ENCODE data around the gene SKP2. TPM values are rescaled to one million over a fixed set of nuclear protein-coding genes. Genes with fewer than 3 reads are reported as not detected.

SKP2 gene
- total RNA-seq, 1 donor from 2014 or later: 93.8 TPM

- H3K27ac Mint-ChIP-seq: no peak overlapping the region
Measured at GRCh38 chr5:36230151-36230790, 78.4 kb downstream of the SKP2 start.

GRCh38 chr5:36232533-36232932 is 80.6 kb downstream of the SKP2 start:
- peaks cover 1% of the 10 kb centered on the region for H3K36me3 Mint-ChIP-seq
- H3K27ac Mint-ChIP-seq: no peak overlapping the region
- no peak overlapping the region for H3K4me3 Mint-ChIP-seq

More at GRCh38 chr5:36230151-36230790, 78.4 kb downstream of the SKP2 start:
- Mint-ChIP-seq H3K4me1 (peaks cover 19% of the 10 kb centered on the region), H3K27me3 (ENCODE audit: low read depth) (no peaks in the 10 kb centered on the region), H3K9me3 (no peaks in the 10 kb centered on the region), H3K36me3 (peaks cover 9% of the 10 kb centered on the region), H3K4me3 (no peak overlapping the region)
- no peak for TF ChIP-seq CTCF (IDR thresholded peaks at IDR 0.05; ENCODE audit: unreplicated experiment)
- DNase-seq (ENCODE audit: low spot score in 2 of 2, unreplicated experiment in 2 of 2): no peak

More at GRCh38 chr5:36232533-36232932, 80.6 kb downstream of the SKP2 start:
- Mint-ChIP-seq H3K9me3 (no peaks in the 10 kb centered on the region), H3K27me3 (ENCODE audit: low read depth) (no peaks in the 10 kb centered on the region), H3K4me1 (peaks cover 23% of the 10 kb centered on the region)
- no peak for TF ChIP-seq CTCF (IDR thresholded peaks at IDR 0.05; ENCODE audit: unreplicated experiment)
- no peak for DNase-seq (ENCODE audit: low spot score in 2 of 2, unreplicated experiment in 2 of 2)

Small RNAs within 50 kb of the gene (microRNA-seq; reads per million reads assigned to microRNA genes)
- 1.5 reads per million for gene MIR580

Other genes starting within 250 kb of the SKP2 start
- gene CAPSL, start 213.5 kb upstream of the SKP2 start, total RNA-seq: not detected in 3 replicates
- gene UGT3A1, start 160.7 kb upstream of the SKP2 start, total RNA-seq: not detected in 3 replicates
- gene UGT3A2, start 85.2 kb upstream of the SKP2 start, total RNA-seq: 0.24 to 0.77 TPM (median 0.34 TPM) in 3 replicates
- gene LMBRD2, start 224 bp upstream of the SKP2 start, total RNA-seq: 6.3 to 8.3 TPM (median 7.9 TPM) in 3 replicates
- gene NADK2, start 89.8 kb downstream of the SKP2 start, total RNA-seq: 39.3 to 41.7 TPM (median 40.2 TPM) in 3 replicates
- gene RANBP3L, start 149.8 kb downstream of the SKP2 start, total RNA-seq: 0.47 to 1.0 TPM (median 0.52 TPM) in 3 replicates

Measured in mesothelial cell of epicardium (in vitro differentiated cells).